Astrocyte (in vitro differentiated cells and primary cell): ENCODE data around the gene NCBP2L. TPM values are rescaled to one million over a fixed set of nuclear protein-coding genes. Genes with fewer than 3 reads are reported as not detected.
A peak's percentile ranks its signal among the peaks of the same experiment; 100 is the strongest.

Source experiments
- DNase-seq: peaks from one replicate; pipeline ENCODE4 v3.0.0-alpha.2; 2010; ENCODE audit warnings: low read depth
- FAIRE-seq: peaks from 2 replicates; lab custom pipeline; 2011; peaks lifted over from hg19 to GRCh38; lab: Jason Lieb, UNC
- H2AFZ ChIP-seq: 2 replicates; pipeline ENCODE4 v1.6.0; 2012; ENCODE audit warnings: low read depth, low read length, inconsistent platforms
- H3K27ac ChIP-seq: 2 replicates; pipeline ENCODE4 v1.5.1; 2011; ENCODE audit warnings: low read depth, low read length, inconsistent platforms
- H3K27me3 ChIP-seq: 2 replicates; pipeline ENCODE4 v1.6.0; 2011; ENCODE audit warnings: low read length, inconsistent platforms; ENCODE audit not compliant: insufficient read depth
- H3K36me3 ChIP-seq: 2 replicates; pipeline ENCODE4 v1.5.1; 2011; ENCODE audit warnings: low read length, inconsistent platforms; ENCODE audit not compliant: insufficient read depth
- H3K4me1 ChIP-seq: 2 replicates; pipeline ENCODE4 v1.5.1; 2011; ENCODE audit warnings: low read length, inconsistent platforms; ENCODE audit not compliant: insufficient read depth
- H3K4me2 ChIP-seq: 2 replicates; pipeline ENCODE4 v1.6.0; 2012; ENCODE audit warnings: low read length, inconsistent platforms
- H3K4me3 ChIP-seq: 2 replicates; pipeline ENCODE4 v1.5.1; 2011; ENCODE audit warnings: low read depth, mild to moderate bottlenecking, low read length, inconsistent platforms; ENCODE audit not compliant: insufficient read depth
- H3K79me2 ChIP-seq: 2 replicates; pipeline ENCODE4 v1.6.0; 2012; ENCODE audit warnings: mild to moderate bottlenecking, low read length, inconsistent platforms; ENCODE audit not compliant: insufficient read depth
- H3K9ac ChIP-seq: 2 replicates; pipeline ENCODE4 v1.6.0; 2012; ENCODE audit warnings: mild to moderate bottlenecking, low read length, inconsistent platforms
- H3K9me3 ChIP-seq: 2 replicates; pipeline ENCODE4 v1.5.1; 2012; ENCODE audit warnings: low read depth, mild to moderate bottlenecking, low read length, inconsistent platforms; ENCODE audit not compliant: insufficient read depth
- H4K20me1 ChIP-seq: 2 replicates; pipeline ENCODE4 v1.6.0; 2012; ENCODE audit warnings: low read length, inconsistent platforms; ENCODE audit not compliant: insufficient read depth
- H3K27ac Mint-ChIP-seq: one replicate; pipeline ENCODE4 v1.8.0; 2021; ENCODE audit warnings: mild to moderate bottlenecking, mixed read lengths; ENCODE audit not compliant: unreplicated experiment
- H3K27me3 Mint-ChIP-seq: one replicate; pipeline ENCODE4 v1.8.0; 2021; ENCODE audit warnings: low read depth, mixed read lengths; ENCODE audit not compliant: unreplicated experiment
- H3K36me3 Mint-ChIP-seq: one replicate; pipeline ENCODE4 v1.8.0; 2021; ENCODE audit warnings: low read depth, mixed read lengths; ENCODE audit not compliant: unreplicated experiment
- H3K4me1 Mint-ChIP-seq: one replicate; pipeline ENCODE4 v1.8.0; 2021; ENCODE audit warnings: low read depth, mixed read lengths; ENCODE audit not compliant: unreplicated experiment
- H3K4me3 Mint-ChIP-seq: one replicate; pipeline ENCODE4 v1.8.0; 2021; ENCODE audit warnings: mild to moderate bottlenecking, moderate library complexity, mixed read lengths; ENCODE audit not compliant: unreplicated experiment
- H3K9me3 Mint-ChIP-seq: one replicate; pipeline ENCODE4 v1.8.0; 2021; ENCODE audit warnings: mild to moderate bottlenecking, mixed read lengths; ENCODE audit not compliant: unreplicated experiment
- EZH2 ChIP-seq: IDR thresholded peaks from 2 replicates; pipeline ENCODE4 v1.6.1; 2012; ENCODE audit warnings: mild to moderate bottlenecking, low read length, inconsistent platforms; ENCODE audit not compliant: insufficient read depth
- total RNA-seq: library from RNA; stranded (reverse); gene quantifications from 2 replicates; pipeline ENCODE4 v1.2.1, GENCODE V29; 2021
- TF ChIP-seq, protein P1 (sequence below): IDR thresholded peaks from 2 replicates; pipeline ENCODE4 v1.5.1; 2011; ENCODE audit warnings: low read depth, mild to moderate bottlenecking, inconsistent platforms, low read length, moderate library complexity; ENCODE audit not compliant: insufficient read depth

NCBP2L gene
- total RNA-seq, 1 donor from 2014 or later, result not detected

- H3K4me1 Mint-ChIP-seq, result peaks cover 8% of the 10 kb centered on the region
- no peaks in the 10 kb centered on the region for H3K36me3 ChIP-seq
- no peak overlapping the region for H3K27ac Mint-ChIP-seq
- no peaks in the 10 kb centered on the region for H4K20me1 ChIP-seq
- H3K27me3 ChIP-seq, result no peaks in the 10 kb centered on the region
- H3K9me3 Mint-ChIP-seq, result peaks cover 3% of the 10 kb centered on the region
- H3K27me3 Mint-ChIP-seq, result no peaks in the 10 kb centered on the region
- H2AFZ ChIP-seq, result no peak overlapping the region
- peaks cover 2% of the 10 kb centered on the region for H3K36me3 Mint-ChIP-seq
- TF ChIP-seq EZH2, result no peak
- TF ChIP-seq, protein P1, sequence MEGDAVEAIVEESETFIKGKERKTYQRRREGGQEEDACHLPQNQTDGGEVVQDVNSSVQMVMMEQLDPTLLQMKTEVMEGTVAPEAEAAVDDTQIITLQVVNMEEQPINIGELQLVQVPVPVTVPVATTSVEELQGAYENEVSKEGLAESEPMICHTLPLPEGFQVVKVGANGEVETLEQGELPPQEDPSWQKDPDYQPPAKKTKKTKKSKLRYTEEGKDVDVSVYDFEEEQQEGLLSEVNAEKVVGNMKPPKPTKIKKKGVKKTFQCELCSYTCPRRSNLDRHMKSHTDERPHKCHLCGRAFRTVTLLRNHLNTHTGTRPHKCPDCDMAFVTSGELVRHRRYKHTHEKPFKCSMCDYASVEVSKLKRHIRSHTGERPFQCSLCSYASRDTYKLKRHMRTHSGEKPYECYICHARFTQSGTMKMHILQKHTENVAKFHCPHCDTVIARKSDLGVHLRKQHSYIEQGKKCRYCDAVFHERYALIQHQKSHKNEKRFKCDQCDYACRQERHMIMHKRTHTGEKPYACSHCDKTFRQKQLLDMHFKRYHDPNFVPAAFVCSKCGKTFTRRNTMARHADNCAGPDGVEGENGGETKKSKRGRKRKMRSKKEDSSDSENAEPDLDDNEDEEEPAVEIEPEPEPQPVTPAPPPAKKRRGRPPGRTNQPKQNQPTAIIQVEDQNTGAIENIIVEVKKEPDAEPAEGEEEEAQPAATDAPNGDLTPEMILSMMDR, result no peak
- peaks cover 7% of the 10 kb centered on the region for H3K9me3 ChIP-seq
- no peak overlapping the region for H3K27ac ChIP-seq
- no peak for DNase-seq
- no peak for FAIRE-seq
- H3K4me1 ChIP-seq, result peaks cover 4% of the 10 kb centered on the region
- H3K4me2 ChIP-seq, result no peak overlapping the region
- no peak overlapping the region for H3K9ac ChIP-seq
- no peaks in the 10 kb centered on the region for H3K79me2 ChIP-seq
- no peak overlapping the region for H3K4me3 ChIP-seq
- H3K4me3 Mint-ChIP-seq, result no peak overlapping the region
Observed at GRCh38 chrX:107823042-107823441, 45.5 kb downstream of the NCBP2L start.

GRCh38 chrX:107823456-107823855, 45.9 kb downstream of the NCBP2L start:
- no peak for TF ChIP-seq EZH2
- TF ChIP-seq, protein P1, result no peak
- Mint-ChIP-seq H3K9me3 (peaks cover 3% of the 10 kb centered on the region), H3K4me1 (peaks cover 8% of the 10 kb centered on the region), H3K27me3 (no peaks in the 10 kb centered on the region), H3K27ac (no peak overlapping the region), H3K4me3 (no peak overlapping the region), H3K36me3 (peaks cover 2% of the 10 kb centered on the region)
- Histone ChIP-seq H3K4me1 (peaks cover 4% of the 10 kb centered on the region), H3K27me3 (no peaks in the 10 kb centered on the region), H3K9me3 (peaks cover 7% of the 10 kb centered on the region), H3K4me3 (no peak overlapping the region), H3K79me2 (no peaks in the 10 kb centered on the region), H3K36me3 (no peaks in the 10 kb centered on the region), H3K9ac (no peak overlapping the region), H2AFZ (no peak overlapping the region), H3K4me2 (peak overlapping the region; percentile 19), H3K27ac (no peak overlapping the region), H4K20me1 (no peaks in the 10 kb centered on the region)
- DNase-seq, result peak; percentile 81
- no peak for FAIRE-seq

DNA sequence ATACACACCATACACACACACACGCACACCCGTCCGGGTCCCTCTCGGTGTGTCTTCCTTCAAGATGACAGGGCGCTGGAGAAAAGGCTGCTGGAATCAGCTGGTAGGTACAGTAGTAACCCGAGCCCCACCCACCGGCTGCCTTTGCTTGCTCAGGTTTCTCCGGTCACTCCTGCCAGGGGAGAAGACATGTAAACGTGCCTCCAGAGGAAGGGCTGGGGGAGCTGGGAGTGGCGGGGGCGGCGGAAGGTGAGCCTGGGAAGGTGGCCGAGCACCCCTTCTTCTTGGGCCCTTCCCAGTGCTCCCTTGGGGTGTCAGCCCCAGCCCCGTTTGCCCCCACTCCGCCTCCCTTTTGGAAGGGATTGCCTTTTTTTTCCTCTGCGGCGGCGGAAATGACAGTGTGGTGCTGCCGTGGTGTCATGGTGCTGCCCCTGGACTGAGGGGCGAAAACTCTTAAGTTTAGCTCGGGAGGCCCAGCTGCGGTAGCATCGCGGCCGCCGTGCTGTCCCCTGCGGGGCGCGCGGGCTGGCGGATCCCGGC, 48.2 kb downstream of the NCBP2L start, which contains the start of gene MID2:
MID2 (plus strand) TSS at position 169 of the 540 bp plus-strand sequence. CDS start 561 bp downstream, outside the sequence.
- Histone ChIP-seq H3K9me3 (no peaks in the 10 kb centered on the region), H3K9ac (peak within 1 kb of the TSS; percentile 73), H3K36me3 (no peaks in the 10 kb centered on the region), H2AFZ (peak within 1 kb of the TSS; percentile 75), H3K4me2 (peak within 1 kb of the TSS; percentile 82), H4K20me1 (no peaks in the 10 kb centered on the region), H3K27ac (peak within 1 kb of the TSS; percentile 47), H3K79me2 (no peaks in the 10 kb centered on the region), H3K4me3 (peak within 1 kb of the TSS; percentile 46), H3K27me3 (no peaks in the 10 kb centered on the region), H3K4me1 (peaks cover 4% of the 10 kb centered on the region)
- H3K27me3 Mint-ChIP-seq, result no peaks in the 10 kb centered on the region
- peaks cover 8% of the 10 kb centered on the region for H3K4me1 Mint-ChIP-seq
- H3K27ac Mint-ChIP-seq, result no peak within 1 kb of the TSS
- H3K9me3 Mint-ChIP-seq, result no peaks in the 10 kb centered on the region
- FAIRE-seq, result no peak
- no peaks in the 10 kb centered on the region for H3K36me3 Mint-ChIP-seq
- DNase-seq, result peak; percentile 40
- peak within 1 kb of the TSS; percentile 80 for H3K4me3 Mint-ChIP-seq
- TF ChIP-seq EZH2, result no peak
- TF ChIP-seq, protein P1, result no peak
